ENCODE data around the gene TLR6. TPM values are rescaled to one million over a fixed set of nuclear protein-coding genes. Genes with fewer than 3 reads are reported as not detected.

Gene TLR6
- total RNA-seq (2022; extraction: Qiagen RNA extraction; ENCODE audit: low read depth) = 4.0 to 5.2 TPM (median 4.8 TPM) in 5 replicates

GRCh38 chr4:38856524-38857337, at the start of gene TLR6:
TSS of gene TLR6 (minus strand) at chr4:38856817. CDS start at chr4:38829473, 27,344 bp downstream.

GRCh38 chr4:38867478-38868058, 11.0 kb upstream of the TLR6 start, which contains the start of gene FAM114A1:
TSS of gene FAM114A1 (plus strand) at chr4:38867806. CDS start at chr4:38878079, 10,273 bp downstream.

GRCh38 chr4:38804654-38805295, 51.8 kb downstream of the TLR6 start, which contains the start of gene TLR1:
TSS of gene TLR1 (minus strand) at chr4:38804791. CDS start at chr4:38798831, 5,960 bp downstream.

GRCh38 chr4:38782452-38783108, 74.0 kb downstream of the TLR6 start, which contains the start of gene TLR10:
TSS of gene TLR10 (minus strand) at chr4:38782990. CDS start at chr4:38775590, 7,400 bp downstream.

Other genes starting within 250 kb of the TLR6 start
- gene KLF3, start 192.6 kb downstream of the TLR6 start, total RNA-seq (2022; extraction: Qiagen RNA extraction; ENCODE audit: low read depth) = 10.5 to 13.2 TPM (median 11.5 TPM) in 5 replicates
- gene TLR10, start 73.8 kb downstream of the TLR6 start, total RNA-seq (2022; extraction: Qiagen RNA extraction; ENCODE audit: low read depth) = 0.05 to 0.15 TPM (median 0.07 TPM) in 4 of 5 replicates, not detected in the other
- 0.64 to 1.4 TPM (median 0.83 TPM) in 5 replicates for gene TLR1, start 52.0 kb downstream of the TLR6 start, total RNA-seq (2022; extraction: Qiagen RNA extraction; ENCODE audit: low read depth)
- gene FAM114A1, start 11.0 kb upstream of the TLR6 start, total RNA-seq (2022; extraction: Qiagen RNA extraction; ENCODE audit: low read depth) = 24.2 to 51.6 TPM (median 35.5 TPM) in 5 replicates
- gene TMEM156, start 175.6 kb upstream of the TLR6 start, total RNA-seq (2022; extraction: Qiagen RNA extraction; ENCODE audit: low read depth) = 19.3 to 27.3 TPM (median 23.0 TPM) in 5 replicates
- 39.2 to 63.8 TPM (median 51.5 TPM) in 5 replicates for gene KLHL5, start 205.4 kb upstream of the TLR6 start, total RNA-seq (2022; extraction: Qiagen RNA extraction; ENCODE audit: low read depth)